ENCODE results near the gene COL1A1.

The COL1A1 gene

GRCh38 chr17:50201276-50201854 is at the start of gene COL1A1:
TSS of gene COL1A1 (minus strand) at chr17:50201631. CDS start at chr17:50201513, 118 bp downstream.
- FAIRE-seq, result peak; percentile 42

GRCh38 chr17:50248255-50248654 is 46.8 kb upstream of the COL1A1 start:
- no peak for FAIRE-seq

- FAIRE-seq, result no peak
Measured at GRCh38 chr17:50244771-50245170, 43.3 kb upstream of the COL1A1 start.

GRCh38 chr17:50241431-50241830 is 40.0 kb upstream of the COL1A1 start:
- FAIRE-seq, result no peak

- no peak for FAIRE-seq
Measured at GRCh38 chr17:50240851-50241250, 39.4 kb upstream of the COL1A1 start.

- no peak for FAIRE-seq
Measured at GRCh38 chr17:50239937-50240336, 38.5 kb upstream of the COL1A1 start.

GRCh38 chr17:50238601-50239280 is 37.3 kb upstream of the COL1A1 start:
- no peak for FAIRE-seq

- FAIRE-seq, result no peak
Measured at GRCh38 chr17:50237901-50238300, 36.5 kb upstream of the COL1A1 start.

- no peak for FAIRE-seq
Measured at GRCh38 chr17:50234581-50234980, 33.1 kb upstream of the COL1A1 start.

- no peak for FAIRE-seq
Measured at GRCh38 chr17:50225701-50226240, 24.3 kb upstream of the COL1A1 start.

- FAIRE-seq, result no peak
Measured at GRCh38 chr17:50222922-50223321, 21.5 kb upstream of the COL1A1 start.

GRCh38 chr17:50221864-50222545 is 20.6 kb upstream of the COL1A1 start:
- FAIRE-seq, result no peak

GRCh38 chr17:50221266-50221863 is 19.9 kb upstream of the COL1A1 start:
- no peak for FAIRE-seq

GRCh38 chr17:50220811-50221210 is 19.4 kb upstream of the COL1A1 start:
- no peak for FAIRE-seq

GRCh38 chr17:50219939-50220465 is 18.6 kb upstream of the COL1A1 start:
- FAIRE-seq, result no peak

- FAIRE-seq, result no peak
Measured at GRCh38 chr17:50219342-50219741, 17.9 kb upstream of the COL1A1 start.

GRCh38 chr17:50218771-50219315 is 17.4 kb upstream of the COL1A1 start:
- peak; percentile 43 for FAIRE-seq

GRCh38 chr17:50218071-50218759 is 16.8 kb upstream of the COL1A1 start:
- FAIRE-seq, result no peak

- no peak for FAIRE-seq
Measured at GRCh38 chr17:50217591-50217990, 16.2 kb upstream of the COL1A1 start.

- no peak for FAIRE-seq
Measured at GRCh38 chr17:50214976-50215760, 13.7 kb upstream of the COL1A1 start.

Measured in TTC549 (cell line).